Upper lobe of left lung (tissue), 4 donors: ENCODE measurements around the gene SUCLG2.

Source experiments
- CTCF ChIP-seq, 6 experiments: fragments of 450-650 bp in 4 of 6; fragments of 200-600 bp in 2 of 6; sonication (generic) in 2 of 6; IDR thresholded peaks; one replicate each; pipeline ENCODE4 v1.5.1; 2016 to 2019; ENCODE audit warnings: antibody characterized with exemption in 6 of 6
- EP300 ChIP-seq, 4 donors: sonication (generic); formaldehyde crosslinking; IDR thresholded peaks; one replicate each; pipeline ENCODE4 v1.5.1; 2017; ENCODE audit warnings: antibody characterized with exemption in 4 of 4, control low read depth in 2 of 4
- POLR2A ChIP-seq, 4 donors: fragments of 450-650 bp; IDR thresholded peaks; one replicate each; pipeline ENCODE4 v1.5.1; 2016 to 2017; ENCODE audit warnings: antibody characterized with exemption in 4 of 4, mild to moderate bottlenecking in 2 of 4
- POLR2AphosphoS5 ChIP-seq, 2 donors: sonication (generic); formaldehyde crosslinking; IDR thresholded peaks; one replicate each; pipeline ENCODE4 v1.5.1; 2017; ENCODE audit warnings: antibody characterized with exemption in 2 of 2

- no peak for TF ChIP-seq POLR2AphosphoS5 (IDR thresholded peaks at IDR 0.05)
- no peak for TF ChIP-seq POLR2A (IDR thresholded peaks at IDR 0.05)
- no peak for TF ChIP-seq CTCF (IDR thresholded peaks at IDR 0.05)
- no peak for TF ChIP-seq EP300 (IDR thresholded peaks at IDR 0.05)
Observed at GRCh38 chr3:67450153-67450552, 204.3 kb downstream of the SUCLG2 start.
